CD4-positive, alpha-beta T cell treated with Interleukin-4 for 4 hours (primary cell): ENCODE measurements around the gene IL1RAPL1.

ENCODE experiments used
- DNase-seq: peaks from one replicate; pipeline ENCODE4 v3.0.0-alpha.2; 2020

IL1RAPL1 gene

GRCh38 chrX:29948653-29949052, 1361.4 kb downstream of the IL1RAPL1 start:
- no peak for DNase-seq

DNA sequence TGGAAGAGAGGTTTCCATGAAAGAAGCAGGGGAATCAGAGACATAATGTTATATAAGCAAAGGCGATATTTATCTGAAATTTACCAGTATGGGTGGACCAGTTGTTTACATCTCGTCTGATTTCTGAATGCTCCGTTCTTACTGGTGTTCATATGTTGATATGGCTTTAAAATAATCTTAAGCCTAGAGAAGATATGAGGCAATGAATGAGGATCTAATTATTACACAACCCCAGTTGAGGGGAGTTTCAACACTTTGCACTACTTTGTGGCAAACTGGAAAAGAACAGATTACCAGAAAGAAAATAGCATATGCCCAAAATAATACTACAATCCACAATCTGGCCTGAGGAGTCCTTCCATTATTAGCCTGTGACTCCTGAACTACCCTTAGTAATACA, 1364.8 kb downstream of the IL1RAPL1 start:
- no peak for DNase-seq

DNA sequence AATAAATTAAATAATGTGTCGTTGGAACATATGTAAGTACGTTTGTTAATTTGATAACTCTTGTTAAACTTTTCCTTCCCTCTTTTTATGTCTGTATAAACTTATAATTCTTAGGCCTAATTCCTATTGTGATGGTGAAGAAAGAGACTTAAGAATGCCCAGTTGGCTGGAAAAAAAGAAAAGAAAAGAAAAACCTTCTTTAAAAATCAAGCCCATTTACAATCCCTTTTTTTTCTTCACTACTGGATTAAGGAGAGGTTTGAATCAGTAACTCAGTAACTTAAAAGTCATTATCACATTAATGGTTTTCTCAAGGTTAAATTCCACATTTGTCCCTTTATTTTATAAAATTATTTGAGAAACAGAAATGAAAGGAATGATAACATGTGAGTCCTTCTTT, 1374.8 kb downstream of the IL1RAPL1 start:
- no peak for DNase-seq

GRCh38 chrX:29965634-29966033, 1378.4 kb downstream of the IL1RAPL1 start:
- DNase-seq: no peak

GRCh38 chrX:29992083-29992482, 1404.8 kb downstream of the IL1RAPL1 start:
- DNase-seq: no peak

DNA sequence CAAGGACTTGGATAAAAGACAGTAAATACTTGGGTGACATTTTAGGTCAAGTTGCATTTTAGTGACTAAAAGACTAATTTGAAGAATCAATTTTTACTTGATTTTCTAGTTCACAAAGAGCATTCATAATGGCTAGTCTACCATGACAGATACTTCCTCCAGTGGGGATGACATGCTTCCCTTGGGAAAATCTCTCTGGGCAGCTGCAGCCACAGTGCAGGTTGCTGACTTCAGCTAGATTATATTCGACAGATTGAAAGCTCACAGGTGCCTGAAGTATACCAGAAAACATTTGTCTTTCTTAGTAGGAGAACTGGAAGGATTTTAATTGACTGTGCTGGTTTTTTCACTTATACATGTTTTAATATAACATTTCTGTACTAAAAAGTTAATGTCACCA, 1418.6 kb downstream of the IL1RAPL1 start:
- DNase-seq: no peak
